Stimulated activated CD4-positive, alpha-beta T cell treated with anti-CD3 and anti-CD28 coated beads, Interleukin-4, amount 100 ng/mL, for 4 hours (primary cell): Measurements from ENCODE around the gene BIRC3.

Source experiments
- DNase-seq, 2 experiments: peaks; one replicate each; pipeline ENCODE4 v3.0.0-alpha.2; 2020

The BIRC3 gene

GRCh38 chr11:102317099-102317767, at the start of gene BIRC3:
BIRC3 (plus strand) TSS chr11:102317484; CDS start chr11:102324510, 7,026 bp downstream.
- DNase-seq = peak; percentile 75 to 95

- no peak for DNase-seq
These were observed 49.7 kb upstream of the BIRC3 start for GRCh38 chr11:102267609-102268008.

- peak; percentile 73 to 77 for DNase-seq
These were observed 49.0 kb upstream of the BIRC3 start for GRCh38 chr11:102268083-102268984.

GRCh38 chr11:102268985-102269470, 48.3 kb upstream of the BIRC3 start:
- DNase-seq = no peak

GRCh38 chr11:102269927-102270326, 47.4 kb upstream of the BIRC3 start:
- no peak for DNase-seq

GRCh38 chr11:102272047-102272824, 45.0 kb upstream of the BIRC3 start:
- DNase-seq = no peak

- DNase-seq = no peak
These were observed 42.7 kb upstream of the BIRC3 start for GRCh38 chr11:102274628-102275027.

- DNase-seq = no peak
These were observed 40.9 kb upstream of the BIRC3 start for GRCh38 chr11:102276362-102276761.

- DNase-seq = no peak
These were observed 40.5 kb upstream of the BIRC3 start for GRCh38 chr11:102276783-102277182.

- DNase-seq = no peak
These were observed 37.6 kb upstream of the BIRC3 start for GRCh38 chr11:102279641-102280170.

- DNase-seq = no peak
These were observed 36.9 kb upstream of the BIRC3 start for GRCh38 chr11:102280245-102280833.

- no peak for DNase-seq
These were observed 34.2 kb upstream of the BIRC3 start for GRCh38 chr11:102283116-102283485.

GRCh38 chr11:102284008-102284407, 33.3 kb upstream of the BIRC3 start:
- DNase-seq = no peak

- DNase-seq = no peak
These were observed 31.0 kb upstream of the BIRC3 start for GRCh38 chr11:102286292-102286691.

GRCh38 chr11:102287964-102288724, 29.1 kb upstream of the BIRC3 start:
- DNase-seq = no peak

- DNase-seq = no peak
These were observed 28.6 kb upstream of the BIRC3 start for GRCh38 chr11:102288725-102289083.

GRCh38 chr11:102289592-102289991, 27.7 kb upstream of the BIRC3 start:
- no peak for DNase-seq

- no peak for DNase-seq
These were observed 25.5 kb upstream of the BIRC3 start for GRCh38 chr11:102291831-102292230.

- no peak for DNase-seq
These were observed 24.4 kb upstream of the BIRC3 start for GRCh38 chr11:102292933-102293332.

GRCh38 chr11:102293873-102294601, 23.2 kb upstream of the BIRC3 start:
- DNase-seq = no peak

GRCh38 chr11:102295045-102295444, 22.2 kb upstream of the BIRC3 start:
- DNase-seq = no peak
